Hepatocyte (in vitro differentiated cells): Measurements from ENCODE around the gene MEF2B.

Source experiments
- EZH2 ChIP-seq: fragments of 200-600 bp; sonication (generic); IDR thresholded peaks from 2 replicates; pipeline ENCODE4 v1.6.1; 2016; ENCODE audit warnings: antibody characterized with exemption, mild to moderate bottlenecking, borderline replicate concordance
- EZH2phosphoT487 ChIP-seq: fragments of 200-600 bp; sonication (generic); IDR thresholded peaks from one replicate; pipeline ENCODE4 v1.6.1; 2018; ENCODE audit warnings: antibody characterized with exemption, mild to moderate bottlenecking, low read depth, moderate library complexity; ENCODE audit not compliant: unreplicated experiment, severe bottlenecking
- TF ChIP-seq, protein P1 (sequence below): fragments of 200-600 bp; sonication (generic); IDR thresholded peaks from 2 replicates; pipeline ENCODE4 v1.5.1; 2016; ENCODE audit warnings: antibody characterized with exemption, mild to moderate bottlenecking; ENCODE audit not compliant: poor library complexity

DNA sequence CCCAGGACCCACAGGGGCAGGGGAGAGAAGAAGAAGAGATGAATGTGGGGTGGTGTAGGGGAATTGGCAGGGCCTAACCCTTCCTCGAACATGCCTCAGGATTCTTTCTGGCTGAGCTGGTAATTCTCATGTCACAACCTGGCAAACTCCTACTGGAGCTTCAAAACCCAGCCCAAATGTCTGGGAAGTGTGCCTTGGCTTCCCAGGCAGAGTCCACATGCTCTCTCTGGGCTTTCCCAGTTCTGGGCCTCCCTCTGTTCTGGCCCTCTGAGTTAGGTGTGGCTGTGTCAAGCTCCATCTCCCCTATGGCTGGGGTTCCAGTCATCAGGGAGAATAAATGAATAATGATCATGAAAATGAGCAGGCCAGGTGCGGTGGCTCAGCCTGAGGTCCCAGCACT lies 20.6 kb downstream of the MEF2B start:
- TF ChIP-seq, protein P1, sequence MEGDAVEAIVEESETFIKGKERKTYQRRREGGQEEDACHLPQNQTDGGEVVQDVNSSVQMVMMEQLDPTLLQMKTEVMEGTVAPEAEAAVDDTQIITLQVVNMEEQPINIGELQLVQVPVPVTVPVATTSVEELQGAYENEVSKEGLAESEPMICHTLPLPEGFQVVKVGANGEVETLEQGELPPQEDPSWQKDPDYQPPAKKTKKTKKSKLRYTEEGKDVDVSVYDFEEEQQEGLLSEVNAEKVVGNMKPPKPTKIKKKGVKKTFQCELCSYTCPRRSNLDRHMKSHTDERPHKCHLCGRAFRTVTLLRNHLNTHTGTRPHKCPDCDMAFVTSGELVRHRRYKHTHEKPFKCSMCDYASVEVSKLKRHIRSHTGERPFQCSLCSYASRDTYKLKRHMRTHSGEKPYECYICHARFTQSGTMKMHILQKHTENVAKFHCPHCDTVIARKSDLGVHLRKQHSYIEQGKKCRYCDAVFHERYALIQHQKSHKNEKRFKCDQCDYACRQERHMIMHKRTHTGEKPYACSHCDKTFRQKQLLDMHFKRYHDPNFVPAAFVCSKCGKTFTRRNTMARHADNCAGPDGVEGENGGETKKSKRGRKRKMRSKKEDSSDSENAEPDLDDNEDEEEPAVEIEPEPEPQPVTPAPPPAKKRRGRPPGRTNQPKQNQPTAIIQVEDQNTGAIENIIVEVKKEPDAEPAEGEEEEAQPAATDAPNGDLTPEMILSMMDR: no peak
- TF ChIP-seq EZH2 (no peak), EZH2phosphoT487 (no peak)
